ENCODE results near the gene PCBP2. TPM values are rescaled to one million over a fixed set of nuclear protein-coding genes. Genes with fewer than 3 reads are reported as not detected.

Gene PCBP2
- total and polyA plus RNA-seq, 2 donors (not counting 3 experiments of a cell fraction or from before 2014, with no cell fraction given), result 526 to 995 TPM

DNA sequence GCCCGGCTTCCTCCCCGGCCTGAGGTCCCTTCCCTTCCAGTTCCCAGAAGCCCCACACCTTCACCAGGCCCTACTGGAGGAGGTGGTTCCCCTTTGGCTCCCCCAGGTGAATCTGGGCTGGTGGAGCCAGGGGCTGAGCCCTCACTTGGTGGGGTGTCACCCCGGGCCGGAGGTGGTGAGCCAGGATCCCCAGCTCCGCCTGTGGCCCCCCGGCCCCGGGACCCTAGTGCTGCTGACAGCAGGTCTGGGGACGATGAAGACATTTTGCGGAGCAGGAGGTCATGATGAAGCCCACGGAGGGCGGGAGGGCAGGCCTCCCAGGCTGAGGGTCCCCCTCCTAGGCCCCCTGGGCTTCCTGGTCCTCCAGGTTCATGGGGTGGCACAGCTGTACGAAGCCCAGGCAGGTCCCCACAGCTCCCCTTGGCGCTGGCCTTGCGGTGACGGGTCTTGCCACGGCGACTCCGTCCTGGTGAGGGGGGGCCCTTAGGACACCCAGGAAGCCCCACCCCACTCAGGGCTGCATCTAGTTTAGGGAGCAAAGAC lies 30.8 kb downstream of the PCBP2 start:
- BruUV-seq (replicated peaks), result no TSS peak
- FAIRE-seq (no peak), DNase-seq (ENCODE audit: low read depth, low spot score) (no peak)
- no peaks in the 10 kb centered on the region for H3K9me1 ChIP-seq (replicated peaks; ENCODE audit: control insufficient read depth, extremely low read depth, insufficient read depth, low read length)
- CTCF ChIA-PET, result interaction anchor here (0.9 to 3.6 kb wide), 7 partner anchors 10 to 156 kb away, joined by 3 to 32 read pairs (median 6); no protein-coding TSS in a partner anchor
- POLR2A ChIA-PET, result interaction anchor here (1.9 kb wide), 1 partner anchor 18 kb away, joined by 8 read pairs; the partner anchor contains the start of gene TARBP2
- H3K4me3 ChIP-seq (replicated peaks in 1 of 3; ENCODE audit: insufficient read depth in 1 of 3, low read depth in 1 of 3, low read length in 3 of 3), result no peak overlapping the region
- H3K79me2 ChIP-seq (ENCODE audit: control insufficient read depth, insufficient read depth, low read length), result peaks cover 2% of the 10 kb centered on the region
- H2AFZ ChIP-seq (ENCODE audit: low read depth, low read length), result no peak overlapping the region
- H3K27ac ChIP-seq (ENCODE audit: insufficient read depth, low read depth, low read length), result no peak overlapping the region
- no peak overlapping the region for H3K9ac ChIP-seq (replicated peaks; ENCODE audit: extremely low read depth, insufficient read depth, low read length)
- H3K27me3 ChIP-seq (ENCODE audit: control insufficient read depth in 2 of 2, insufficient read depth in 2 of 2, low read length in 2 of 2), result no peaks in the 10 kb centered on the region
- H3K9me3 ChIP-seq (replicated peaks; ENCODE audit: control insufficient read depth, insufficient read depth, low read length), result no peaks in the 10 kb centered on the region
- dilution Hi-C loops (cut with MboI; ENCODE audit: extremely low pct_ligation_motif_present, low sequenced_read_pairs) (no loop called here), intact Hi-C loops (cut with micrococcal nuclease) (loop anchor here (2.0 kb wide), 1 partner anchor 26 kb away; no protein-coding TSS in a partner anchor)
- no peaks in the 10 kb centered on the region for H4K20me1 ChIP-seq (replicated peaks; ENCODE audit: control insufficient read depth, extremely low read depth, insufficient read depth, low read length)
- H3K4me1 ChIP-seq (ENCODE audit: control insufficient read depth, extremely low read depth, insufficient read depth, low read length), result no peaks in the 10 kb centered on the region
- TF ChIP-seq GATA2 (IDR thresholded peaks at IDR 0.05; ENCODE audit: insufficient read depth, insufficient read length, low read depth, low read length) (no peak), POLR2AphosphoS5 (IDR thresholded peaks at IDR 0.05; ENCODE audit: insufficient read depth, low read depth, low read length) (no peak), FOS (IDR thresholded peaks at IDR 0.05; ENCODE audit: borderline replicate concordance, insufficient read depth, low read length) (no peak), JUN (IDR thresholded peaks at IDR 0.05; ENCODE audit: borderline replicate concordance, insufficient read depth, insufficient read length, low read depth) (no peak), POLR2A (IDR thresholded peaks at IDR 0.05; ENCODE audit: low read depth, low read length) (no peak)
- TF ChIP-seq, protein P1, sequence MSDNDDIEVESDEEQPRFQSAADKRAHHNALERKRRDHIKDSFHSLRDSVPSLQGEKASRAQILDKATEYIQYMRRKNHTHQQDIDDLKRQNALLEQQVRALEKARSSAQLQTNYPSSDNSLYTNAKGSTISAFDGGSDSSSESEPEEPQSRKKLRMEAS (IDR thresholded peaks at IDR 0.05; ENCODE audit: insufficient read depth, insufficient read length), result no peak
- H3K4me2 ChIP-seq (ENCODE audit: insufficient read depth, low read length), result no peak overlapping the region
- peaks cover 28 to 63% of the 10 kb centered on the region in 2 experiments for H3K36me3 ChIP-seq (ENCODE audit: control insufficient read depth in 2 of 2, extremely low read depth in 1 of 2, insufficient read depth in 2 of 2, low read length in 2 of 2)

Measured in endothelial cell of umbilical vein (primary cell).